ENCODE data around the gene PDLIM4.
A peak's percentile ranks its signal among the peaks of the same experiment; 100 is the strongest.

The PDLIM4 gene

DNA sequence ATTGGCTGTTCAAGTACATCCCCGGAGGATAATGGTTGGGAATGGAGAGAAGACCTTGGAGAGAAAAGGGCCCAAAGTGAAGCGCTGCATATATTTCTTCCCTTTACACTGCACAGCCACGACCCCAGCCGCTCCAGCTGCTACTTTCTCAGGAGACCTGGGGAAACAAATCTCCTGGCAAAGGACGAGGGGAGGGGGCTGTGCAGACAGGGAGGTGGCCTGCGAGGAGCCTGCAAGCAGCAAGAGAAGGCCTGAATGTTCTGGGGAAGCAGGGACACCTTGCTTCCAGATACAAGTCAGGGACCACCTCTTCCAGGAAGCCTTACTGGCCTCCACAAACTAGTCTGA is 739 bp upstream of the PDLIM4 start:
- TF ChIP-seq, protein P1, sequence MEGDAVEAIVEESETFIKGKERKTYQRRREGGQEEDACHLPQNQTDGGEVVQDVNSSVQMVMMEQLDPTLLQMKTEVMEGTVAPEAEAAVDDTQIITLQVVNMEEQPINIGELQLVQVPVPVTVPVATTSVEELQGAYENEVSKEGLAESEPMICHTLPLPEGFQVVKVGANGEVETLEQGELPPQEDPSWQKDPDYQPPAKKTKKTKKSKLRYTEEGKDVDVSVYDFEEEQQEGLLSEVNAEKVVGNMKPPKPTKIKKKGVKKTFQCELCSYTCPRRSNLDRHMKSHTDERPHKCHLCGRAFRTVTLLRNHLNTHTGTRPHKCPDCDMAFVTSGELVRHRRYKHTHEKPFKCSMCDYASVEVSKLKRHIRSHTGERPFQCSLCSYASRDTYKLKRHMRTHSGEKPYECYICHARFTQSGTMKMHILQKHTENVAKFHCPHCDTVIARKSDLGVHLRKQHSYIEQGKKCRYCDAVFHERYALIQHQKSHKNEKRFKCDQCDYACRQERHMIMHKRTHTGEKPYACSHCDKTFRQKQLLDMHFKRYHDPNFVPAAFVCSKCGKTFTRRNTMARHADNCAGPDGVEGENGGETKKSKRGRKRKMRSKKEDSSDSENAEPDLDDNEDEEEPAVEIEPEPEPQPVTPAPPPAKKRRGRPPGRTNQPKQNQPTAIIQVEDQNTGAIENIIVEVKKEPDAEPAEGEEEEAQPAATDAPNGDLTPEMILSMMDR (IDR thresholded peaks at IDR 0.05; ENCODE audit: insufficient read depth, low read depth, low read length, missing control alignments) = no peak
- H3K4me3 ChIP-seq (ENCODE audit: low read depth, low read length) = no peak overlapping the region
- no peak for DNase-seq (ENCODE audit: low read depth)

DNA sequence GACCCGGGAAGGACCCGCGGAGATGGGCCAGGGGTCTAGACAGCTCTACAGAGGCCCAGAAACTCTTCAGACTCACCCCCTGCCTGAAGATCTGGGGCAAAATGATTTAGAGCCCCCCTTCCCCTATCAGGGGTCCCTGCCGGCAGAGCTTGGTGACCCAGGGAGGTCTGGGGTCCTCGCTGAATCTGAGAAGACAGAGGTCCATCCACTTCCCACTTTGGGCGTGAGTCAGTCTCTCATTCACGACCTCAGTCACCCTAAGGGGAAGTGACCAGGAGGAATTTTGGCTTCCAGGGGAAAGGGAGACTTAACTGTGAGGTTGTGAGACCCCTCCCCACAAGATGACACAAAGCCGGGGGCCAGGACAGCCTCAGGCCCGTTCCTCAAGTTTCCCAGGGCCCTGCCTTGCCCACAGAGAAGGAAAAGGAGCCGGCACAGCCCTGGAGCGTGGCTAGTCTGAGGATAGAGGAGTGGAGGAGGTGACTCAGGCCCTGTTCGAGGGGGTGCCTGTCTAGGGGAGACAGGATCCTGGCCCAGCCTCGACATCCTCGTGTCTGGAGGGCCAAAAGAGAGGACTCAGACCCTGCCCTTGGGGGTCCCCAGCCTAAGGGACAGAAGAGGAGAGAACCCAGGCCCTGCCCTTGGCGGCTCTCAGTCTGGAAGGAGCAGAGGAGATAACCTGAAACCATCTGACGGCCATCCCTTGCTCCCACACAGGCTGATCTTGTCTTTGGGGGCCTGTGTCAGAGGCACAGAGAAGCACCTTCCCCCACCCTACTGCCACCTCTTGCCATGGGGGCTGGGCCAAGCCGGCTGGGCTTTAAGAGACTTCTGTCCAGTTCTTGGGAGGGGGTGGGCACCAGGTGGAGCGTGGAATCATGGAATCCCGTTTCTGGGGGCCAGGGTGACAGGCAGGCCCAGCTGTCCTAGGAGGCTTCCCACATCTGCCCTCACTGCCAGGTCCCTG is 889 bp downstream of the PDLIM4 start:
- TF ChIP-seq, protein P1 (IDR thresholded peaks at IDR 0.05; ENCODE audit: insufficient read depth, low read depth, low read length, missing control alignments) = no peak
- DNase-seq (ENCODE audit: low read depth) = no peak
- H3K4me3 ChIP-seq (ENCODE audit: low read depth, low read length) = no peak overlapping the region

DNA sequence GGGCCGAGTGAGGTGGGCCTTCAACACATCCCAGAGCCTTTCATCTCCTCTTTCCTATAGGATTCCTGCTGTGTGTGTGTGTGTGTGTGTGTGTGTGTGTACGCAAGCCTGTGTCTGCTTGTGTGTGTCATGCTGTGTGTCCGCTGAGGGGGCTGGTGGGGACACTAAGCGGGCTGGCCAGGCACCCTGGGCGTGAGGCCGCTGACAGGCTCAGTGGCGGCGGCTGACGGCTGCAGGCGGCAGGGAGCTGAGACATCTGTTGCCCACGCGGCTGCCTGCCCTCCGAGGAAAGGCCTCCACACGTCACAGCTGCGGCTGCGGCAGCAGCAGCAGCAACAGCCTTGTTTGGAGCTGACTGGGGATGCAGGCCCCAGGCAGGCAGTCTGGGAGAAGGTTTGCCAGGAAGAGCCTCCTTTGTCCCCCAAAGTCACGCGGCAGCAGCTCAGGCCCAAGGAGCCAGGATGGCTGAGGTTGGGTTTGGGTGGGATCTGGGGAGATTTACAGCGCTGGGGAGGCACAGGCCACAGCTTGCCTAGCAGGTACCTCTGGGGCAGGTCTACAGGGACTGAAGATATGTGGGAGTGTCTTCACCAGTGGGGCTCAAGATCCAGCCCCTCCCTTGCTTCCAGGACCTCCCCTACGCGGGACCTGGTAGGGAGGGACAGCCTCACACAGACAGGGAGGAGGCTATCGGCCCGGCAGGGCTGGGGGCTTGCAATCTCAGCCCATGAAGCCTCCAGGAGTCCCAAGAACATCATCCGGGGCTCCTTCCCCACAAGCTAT is 1.8 kb downstream of the PDLIM4 start:
- no peak for DNase-seq (ENCODE audit: low read depth)
- H3K4me3 ChIP-seq (ENCODE audit: low read depth, low read length) = no peak overlapping the region
- TF ChIP-seq, protein P1 (IDR thresholded peaks at IDR 0.05; ENCODE audit: insufficient read depth, low read depth, low read length, missing control alignments) = no peak

DNA sequence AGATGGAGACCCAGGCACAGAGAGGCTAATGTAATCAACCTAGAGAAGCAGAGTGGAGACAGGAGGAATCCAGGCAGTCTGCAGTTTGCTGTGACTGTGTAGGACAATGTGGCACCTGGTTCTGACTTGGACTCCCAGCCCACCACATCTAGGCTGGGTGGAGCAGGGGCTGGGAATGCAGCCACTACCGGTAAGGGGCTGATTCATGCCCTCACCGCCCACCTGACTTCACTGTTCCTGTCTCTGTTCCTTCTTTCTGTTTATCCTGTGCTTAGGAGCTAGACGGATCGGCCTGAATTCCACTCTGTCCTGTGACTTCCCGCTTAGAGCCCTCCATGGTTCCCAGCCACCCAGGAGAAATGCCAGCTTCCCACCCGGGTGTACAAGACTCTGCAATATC is 2.6 kb downstream of the PDLIM4 start:
- no peak for DNase-seq (ENCODE audit: low read depth)
- no peak overlapping the region for H3K4me3 ChIP-seq (ENCODE audit: low read depth, low read length)
- TF ChIP-seq, protein P1 (IDR thresholded peaks at IDR 0.05; ENCODE audit: insufficient read depth, low read depth, low read length, missing control alignments) = no peak

DNA sequence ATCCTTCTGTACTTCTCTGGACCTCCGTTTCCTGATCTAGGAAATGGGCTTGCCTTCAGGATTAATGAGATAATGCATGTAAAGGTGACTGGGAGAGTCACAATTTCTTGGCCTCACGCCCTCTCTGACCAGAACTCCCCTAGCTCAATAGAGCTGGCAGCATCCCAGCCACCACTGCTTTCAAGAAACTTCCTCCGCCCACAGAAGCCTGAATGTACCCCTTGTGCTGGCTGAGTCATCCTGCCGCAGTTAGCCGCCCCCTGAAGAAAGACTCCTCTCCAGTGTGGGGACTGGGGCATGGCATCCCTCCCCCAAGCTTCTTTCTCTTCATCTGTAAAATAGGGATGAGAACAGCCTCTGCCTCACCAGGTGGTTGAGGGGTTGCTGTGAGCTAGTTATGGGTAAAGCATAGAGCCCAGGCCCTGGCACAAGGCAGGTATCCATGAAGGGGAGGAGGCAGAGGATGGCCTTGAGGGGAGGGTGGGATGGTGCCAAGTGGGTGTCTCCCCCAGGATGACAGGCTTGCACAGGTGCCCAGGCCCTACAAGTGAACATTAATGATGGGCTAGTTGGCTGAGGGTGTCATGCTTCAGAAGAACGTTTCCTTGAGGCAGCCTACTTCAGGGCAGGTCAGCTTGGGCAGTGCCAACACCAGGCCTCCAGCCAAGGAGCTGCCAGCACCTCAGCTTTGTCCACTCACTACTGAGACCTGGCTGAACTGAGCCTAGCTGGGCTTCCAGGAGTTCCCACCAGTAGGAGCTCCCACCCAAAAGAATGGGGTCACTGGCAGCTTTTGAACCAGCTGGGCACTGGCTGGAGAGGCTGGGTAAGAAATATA is 3.4 kb downstream of the PDLIM4 start:
- TF ChIP-seq, protein P1 (IDR thresholded peaks at IDR 0.05; ENCODE audit: insufficient read depth, low read depth, low read length, missing control alignments) = no peak
- peak; percentile 54 for DNase-seq (ENCODE audit: low read depth)
- H3K4me3 ChIP-seq (ENCODE audit: low read depth, low read length) = no peak overlapping the region

All from GM12865 (cell line).